Large intestine (tissue), 3 donors: ENCODE results near the gene SIPA1L3. TPM values are rescaled to one million over a fixed set of nuclear protein-coding genes. Genes with fewer than 3 reads are reported as not detected.
A peak's percentile ranks its signal among the peaks of the same experiment; 100 is the strongest.
"Not testable (repeated sequence)": the region's sequence is repeated elsewhere in the genome, so short reads cannot be mapped to it uniquely, and the experiment has no call there.

Experiments used
- DNase-seq, 2 donors: peaks; one replicate each; pipeline versions ENCODE4 v3.0.0 to v3.0.0-alpha.2; 2013
- H3K27ac ChIP-seq: one replicate; pipeline ENCODE4 v1.5.1; 2013; ENCODE audit warnings: low read length
- H3K27me3 ChIP-seq: 2 replicates; pipeline ENCODE4 v1.6.1; 2013; ENCODE audit warnings: low read length; ENCODE audit not compliant: control insufficient read depth, insufficient read depth
- H3K36me3 ChIP-seq: 2 replicates; pipeline ENCODE4 v1.6.1; 2013; ENCODE audit warnings: low read length; ENCODE audit not compliant: control insufficient read depth, insufficient read depth
- H3K4me1 ChIP-seq: one replicate; pipeline ENCODE4 v1.6.1; 2013; ENCODE audit warnings: low read length; ENCODE audit not compliant: control insufficient read depth, insufficient read depth
- H3K4me3 ChIP-seq: one replicate; pipeline ENCODE4 v1.5.1; 2013; ENCODE audit warnings: low read length
- H3K9me3 ChIP-seq: one replicate; pipeline ENCODE4 v1.6.1; 2013; ENCODE audit warnings: mild to moderate bottlenecking, low read depth, low read length, moderate library complexity; ENCODE audit not compliant: control insufficient read depth
- WGBS: methylation state at CpG from one replicate; pipeline ENCODE4 v1.1.5; 2013; ENCODE audit warnings: low lambda C conversion rate; ENCODE audit not compliant: insufficient coverage; 5-methylcytosine and 5-hydroxymethylcytosine counted together
- polyA plus RNA-seq: library from polyadenylated mRNA; unstranded; fragments of 120-200 nt; gene quantifications from one replicate; pipeline ENCODE4 v1.2.1, GENCODE V29; 2013

The SIPA1L3 gene
- polyA plus RNA-seq, 1 donor = 70.0 TPM

GRCh38 chr19:38064661-38065425 lies 157.8 kb downstream of the SIPA1L3 start:
- Histone ChIP-seq H3K27me3 (no peaks in the 10 kb centered on the region), H3K27ac (no peak overlapping the region), H3K4me3 (no peak overlapping the region), H3K36me3 (peaks cover 11% of the 10 kb centered on the region), H3K4me1 (peaks cover 9% of the 10 kb centered on the region), H3K9me3 (no peaks in the 10 kb centered on the region)
- DNase-seq = no peak
- WGBS = 90% methylated on average over 2 of the region's 7 CpGs

DNA sequence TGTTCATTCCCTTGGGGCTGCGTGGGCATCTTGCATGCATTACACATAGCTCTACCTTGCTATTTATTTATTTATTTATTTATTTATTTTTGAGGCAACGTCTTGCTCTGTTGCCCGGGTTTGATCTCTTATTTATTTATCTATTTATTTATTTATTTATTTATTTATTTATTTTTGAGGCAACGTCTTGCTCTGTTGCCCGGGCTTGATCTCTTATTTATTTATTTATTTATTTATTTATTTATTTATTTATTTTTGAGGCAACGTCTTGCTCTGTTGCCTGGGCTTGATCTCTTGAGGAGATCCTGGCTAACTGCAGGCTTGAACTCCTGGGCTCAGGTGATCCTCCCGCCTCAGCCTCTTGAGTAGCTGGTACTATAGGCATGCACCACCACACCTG lies 158.8 kb downstream of the SIPA1L3 start:
- not testable (repeated sequence) for H3K27me3 ChIP-seq, H3K4me1 ChIP-seq, DNase-seq, H3K9me3 ChIP-seq, H3K27ac ChIP-seq, H3K4me3 ChIP-seq
- H3K36me3 ChIP-seq = peaks cover 13% of the 10 kb centered on the region
- 92% methylated on average over 5 of the region's 7 CpGs for WGBS

GRCh38 chr19:38068826-38069225 lies 161.8 kb downstream of the SIPA1L3 start:
- no peaks in the 10 kb centered on the region for H3K27me3 ChIP-seq
- H3K4me3 ChIP-seq = no peak overlapping the region
- H3K27ac ChIP-seq = no peak overlapping the region
- WGBS = no CpG with 5 or more reads among the region's 6 CpGs
- no peaks in the 10 kb centered on the region for H3K9me3 ChIP-seq
- no peaks in the 10 kb centered on the region for H3K4me1 ChIP-seq
- DNase-seq = no peak
- H3K36me3 ChIP-seq = peaks cover 12% of the 10 kb centered on the region

- Histone ChIP-seq H3K9me3 (no peaks in the 10 kb centered on the region), H3K36me3 (peaks cover 16% of the 10 kb centered on the region), H3K4me1 (no peaks in the 10 kb centered on the region), H3K4me3 (no peak overlapping the region), H3K27ac (no peak overlapping the region), H3K27me3 (no peaks in the 10 kb centered on the region)
- no CpG with 5 or more reads among the region's 3 CpGs for WGBS
- no peak for DNase-seq
Measured at GRCh38 chr19:38070573-38070972, 163.6 kb downstream of the SIPA1L3 start.

DNA sequence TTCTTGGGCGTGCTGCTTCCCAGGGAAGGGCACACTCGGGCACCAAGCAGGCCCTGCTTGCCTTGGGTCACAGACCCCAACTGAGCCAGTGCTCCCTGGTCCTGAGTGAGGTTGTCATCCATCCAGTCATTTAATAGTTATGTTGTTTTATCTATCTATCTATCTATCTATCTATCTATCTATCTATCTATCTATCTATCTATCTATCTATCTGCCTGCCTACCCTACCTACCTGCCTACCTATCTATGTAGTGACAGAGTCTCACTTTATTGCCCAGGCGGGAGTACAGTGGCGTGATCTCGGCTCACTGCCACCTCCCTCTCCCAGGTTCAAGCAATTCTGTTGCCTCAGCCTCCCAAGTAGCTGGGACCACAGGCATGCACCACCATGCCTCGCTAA lies 164.0 kb downstream of the SIPA1L3 start:
- H3K9me3 ChIP-seq, H3K4me3 ChIP-seq, DNase-seq, H3K4me1 ChIP-seq, H3K27me3 ChIP-seq, H3K27ac ChIP-seq: not testable (repeated sequence)
- peaks cover 16% of the 10 kb centered on the region for H3K36me3 ChIP-seq
- WGBS = no CpG with 5 or more reads among the region's 6 CpGs

DNA sequence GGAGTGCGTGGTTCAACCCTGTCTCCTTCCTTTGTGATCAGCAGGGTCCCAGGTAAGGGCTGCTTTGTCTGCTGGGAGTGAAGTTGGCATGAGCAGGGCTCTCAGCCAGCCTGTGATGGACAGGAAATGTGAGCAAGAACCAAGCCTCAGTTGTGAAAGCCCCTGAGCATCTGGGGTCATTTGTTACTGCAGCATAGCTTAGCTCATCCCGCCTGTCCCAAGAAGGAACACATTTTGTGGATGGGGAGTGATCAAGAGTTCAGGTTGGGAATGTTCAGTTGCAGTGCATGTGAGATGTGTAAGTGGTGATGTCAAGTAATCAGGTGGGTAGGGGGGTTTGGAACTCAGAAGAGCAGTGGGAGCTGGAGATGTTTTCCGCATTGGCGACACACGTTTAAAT lies 164.6 kb downstream of the SIPA1L3 start:
- H3K4me3 ChIP-seq = no peak overlapping the region
- no peaks in the 10 kb centered on the region for H3K4me1 ChIP-seq
- no peak for DNase-seq
- H3K27me3 ChIP-seq = no peaks in the 10 kb centered on the region
- no CpG with 5 or more reads among the region's 5 CpGs for WGBS
- H3K36me3 ChIP-seq = peaks cover 16% of the 10 kb centered on the region
- no peaks in the 10 kb centered on the region for H3K9me3 ChIP-seq
- no peak overlapping the region for H3K27ac ChIP-seq

- H3K36me3 ChIP-seq = peaks cover 16% of the 10 kb centered on the region
- H3K4me3 ChIP-seq = no peak overlapping the region
- WGBS = no CpG with 5 or more reads among the region's 18 CpGs
- DNase-seq = no peak
- H3K4me1 ChIP-seq = no peaks in the 10 kb centered on the region
- H3K9me3 ChIP-seq = no peaks in the 10 kb centered on the region
- no peak overlapping the region for H3K27ac ChIP-seq
- no peaks in the 10 kb centered on the region for H3K27me3 ChIP-seq
Measured at GRCh38 chr19:38072776-38073750, 166.1 kb downstream of the SIPA1L3 start.

DNA sequence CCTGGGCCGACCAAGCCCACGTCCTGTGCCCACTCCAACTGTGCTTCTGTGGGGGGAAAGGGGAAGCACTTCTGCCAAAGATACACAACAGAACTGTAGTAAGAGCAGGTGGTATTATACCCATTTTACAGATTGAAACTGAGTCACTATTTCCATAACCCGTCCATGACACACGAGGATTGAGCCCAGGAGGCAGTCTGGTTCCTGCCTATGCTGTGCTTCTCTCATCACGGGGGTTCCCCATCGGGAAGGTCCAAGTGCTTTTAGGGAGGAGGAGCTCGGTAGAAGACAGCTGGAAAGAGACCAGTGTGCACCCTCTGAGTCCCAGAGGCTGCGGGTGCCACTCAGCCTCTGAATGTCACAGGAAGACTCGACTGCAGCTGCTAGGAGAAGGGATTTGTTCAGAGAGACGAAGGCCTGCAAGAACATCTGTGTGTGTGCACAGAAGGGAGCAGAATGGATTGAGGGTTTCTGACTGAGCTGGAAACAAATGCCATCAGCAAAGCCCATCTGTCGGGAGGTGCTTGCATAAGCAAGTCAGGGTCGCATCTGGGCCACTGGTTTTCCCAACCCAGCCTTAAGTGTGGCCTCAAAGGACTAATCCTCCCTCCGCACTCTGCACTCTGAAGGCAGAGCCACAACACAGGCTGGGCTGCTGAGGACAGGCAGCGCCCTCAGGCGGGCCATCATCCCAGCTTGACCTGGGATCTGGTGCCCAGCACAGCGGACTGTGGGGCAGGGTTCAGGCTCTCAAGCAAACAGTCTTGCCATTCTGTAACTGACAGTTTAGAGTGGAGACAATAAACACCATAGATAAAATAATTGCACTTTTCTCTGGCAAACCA lies 167.1 kb downstream of the SIPA1L3 start:
- H3K9me3 ChIP-seq = no peaks in the 10 kb centered on the region
- H3K4me1 ChIP-seq = no peaks in the 10 kb centered on the region
- peak in 1 of 2 donors; percentile 68 for DNase-seq
- no peak overlapping the region for H3K4me3 ChIP-seq
- no CpG with 5 or more reads among the region's 16 CpGs for WGBS
- peaks cover 19% of the 10 kb centered on the region for H3K36me3 ChIP-seq
- H3K27ac ChIP-seq = no peak overlapping the region
- H3K27me3 ChIP-seq = no peaks in the 10 kb centered on the region

GRCh38 chr19:38076337-38076736 lies 169.3 kb downstream of the SIPA1L3 start:
- H3K4me1 ChIP-seq = no peaks in the 10 kb centered on the region
- 100% methylated on average over 2 of the region's 10 CpGs for WGBS
- DNase-seq = no peak
- H3K27me3 ChIP-seq = no peaks in the 10 kb centered on the region
- peaks cover 18% of the 10 kb centered on the region for H3K36me3 ChIP-seq
- H3K9me3 ChIP-seq = no peaks in the 10 kb centered on the region
- no peak overlapping the region for H3K27ac ChIP-seq
- H3K4me3 ChIP-seq = no peak overlapping the region
